Dedifferentiated amniotic fluid mesenchymal stem cell (primary cell): Measurements from ENCODE around the gene CXXC5.
"Not testable (repeated sequence)": the region's sequence is repeated elsewhere in the genome, so short reads cannot be mapped to it uniquely, and the experiment has no call there.

Source experiments
- DNase-seq: peaks from one replicate; pipeline ENCODE4 v3.0.0-alpha.2; 2016; ENCODE audit errors: extremely low spot score

CXXC5 gene

GRCh38 chr5:139711906-139712224 lies 63.7 kb downstream of the CXXC5 start:
- DNase-seq: no peak

- DNase-seq: no peak
These were observed 64.3 kb downstream of the CXXC5 start for GRCh38 chr5:139712412-139712811.

GRCh38 chr5:139713898-139714297 lies 65.7 kb downstream of the CXXC5 start:
- DNase-seq: not testable (repeated sequence)

- no peak for DNase-seq
These were observed 69.1 kb downstream of the CXXC5 start for GRCh38 chr5:139717221-139717620.

- DNase-seq: not testable (repeated sequence)
These were observed 70.3 kb downstream of the CXXC5 start for GRCh38 chr5:139718403-139718802.

- DNase-seq: not testable (repeated sequence)
These were observed 71.8 kb downstream of the CXXC5 start for GRCh38 chr5:139719970-139720369.

GRCh38 chr5:139723986-139724587 lies 75.9 kb downstream of the CXXC5 start:
- no peak for DNase-seq

- peak; percentile 57 for DNase-seq
These were observed 77.1 kb downstream of the CXXC5 start for GRCh38 chr5:139725073-139725830.

- DNase-seq: no peak
These were observed 78.1 kb downstream of the CXXC5 start for GRCh38 chr5:139726248-139726647.

- DNase-seq: not testable (repeated sequence)
These were observed 79.5 kb downstream of the CXXC5 start for GRCh38 chr5:139727615-139728014.

- DNase-seq: no peak
These were observed 83.1 kb downstream of the CXXC5 start for GRCh38 chr5:139731281-139731680.

GRCh38 chr5:139732019-139732418 lies 83.9 kb downstream of the CXXC5 start:
- DNase-seq: no peak

- DNase-seq: no peak
These were observed 85.0 kb downstream of the CXXC5 start for GRCh38 chr5:139733010-139733688.
